Measurements from ENCODE around the gene CORO7.

Gene CORO7

GRCh38 chr16:4364196-4365013 is 52.0 kb downstream of the CORO7 start:
- no peaks in the 10 kb centered on the region for H3K9me3 ChIP-seq (ENCODE audit: control insufficient read depth, low read length)
- peaks cover 8% of the 10 kb centered on the region for H3K4me1 ChIP-seq (ENCODE audit: control insufficient read depth, insufficient read depth, low read length)
- no peak overlapping the region for H3K4me3 ChIP-seq (ENCODE audit: low read length)
- no peak overlapping the region for H3K9ac ChIP-seq (ENCODE audit: low read length)
- DNase-seq (ENCODE audit: low read depth): no peak
- no peaks in the 10 kb centered on the region for H3K36me3 ChIP-seq (ENCODE audit: control insufficient read depth, insufficient read depth, low read length, severe bottlenecking)
- no peaks in the 10 kb centered on the region for H3K27me3 ChIP-seq (replicated peaks; ENCODE audit: control insufficient read depth, insufficient read depth, low read length)

- no peaks in the 10 kb centered on the region for H3K9me3 ChIP-seq (ENCODE audit: control insufficient read depth, low read length)
- no peak overlapping the region for H3K4me3 ChIP-seq (ENCODE audit: low read length)
- H3K4me1 ChIP-seq (ENCODE audit: control insufficient read depth, insufficient read depth, low read length): no peaks in the 10 kb centered on the region
- H3K36me3 ChIP-seq (ENCODE audit: control insufficient read depth, insufficient read depth, low read length, severe bottlenecking): no peaks in the 10 kb centered on the region
- DNase-seq (ENCODE audit: low read depth): no peak
- H3K27me3 ChIP-seq (replicated peaks; ENCODE audit: control insufficient read depth, insufficient read depth, low read length): no peaks in the 10 kb centered on the region
- no peak overlapping the region for H3K9ac ChIP-seq (ENCODE audit: low read length)
These were observed 53.8 kb downstream of the CORO7 start for GRCh38 chr16:4362476-4363135.

GRCh38 chr16:4361944-4362311 is 54.5 kb downstream of the CORO7 start:
- Histone ChIP-seq H3K9ac (ENCODE audit: low read length) (no peak overlapping the region), H3K4me1 (ENCODE audit: control insufficient read depth, insufficient read depth, low read length) (no peaks in the 10 kb centered on the region), H3K4me3 (ENCODE audit: low read length) (no peak overlapping the region), H3K27me3 (replicated peaks; ENCODE audit: control insufficient read depth, insufficient read depth, low read length) (no peaks in the 10 kb centered on the region), H3K9me3 (ENCODE audit: control insufficient read depth, low read length) (no peaks in the 10 kb centered on the region), H3K36me3 (ENCODE audit: control insufficient read depth, insufficient read depth, low read length, severe bottlenecking) (no peaks in the 10 kb centered on the region)
- DNase-seq (ENCODE audit: low read depth): no peak

GRCh38 chr16:4361033-4361943 is 55.1 kb downstream of the CORO7 start:
- Histone ChIP-seq H3K4me3 (ENCODE audit: low read length) (no peak overlapping the region), H3K27me3 (replicated peaks; ENCODE audit: control insufficient read depth, insufficient read depth, low read length) (no peaks in the 10 kb centered on the region), H3K4me1 (ENCODE audit: control insufficient read depth, insufficient read depth, low read length) (no peaks in the 10 kb centered on the region), H3K9me3 (ENCODE audit: control insufficient read depth, low read length) (no peaks in the 10 kb centered on the region), H3K9ac (ENCODE audit: low read length) (no peak overlapping the region), H3K36me3 (ENCODE audit: control insufficient read depth, insufficient read depth, low read length, severe bottlenecking) (no peaks in the 10 kb centered on the region)
- no peak for DNase-seq (ENCODE audit: low read depth)

- no peak for DNase-seq (ENCODE audit: low read depth)
- Histone ChIP-seq H3K27me3 (replicated peaks; ENCODE audit: control insufficient read depth, insufficient read depth, low read length) (no peaks in the 10 kb centered on the region), H3K36me3 (ENCODE audit: control insufficient read depth, insufficient read depth, low read length, severe bottlenecking) (no peaks in the 10 kb centered on the region), H3K4me3 (ENCODE audit: low read length) (no peak overlapping the region), H3K9me3 (ENCODE audit: control insufficient read depth, low read length) (no peaks in the 10 kb centered on the region), H3K4me1 (ENCODE audit: control insufficient read depth, insufficient read depth, low read length) (no peaks in the 10 kb centered on the region), H3K9ac (ENCODE audit: low read length) (no peak overlapping the region)
These were observed 55.8 kb downstream of the CORO7 start for GRCh38 chr16:4360538-4361021.

GRCh38 chr16:4359914-4360313 is 56.5 kb downstream of the CORO7 start:
- H3K4me1 ChIP-seq (ENCODE audit: control insufficient read depth, insufficient read depth, low read length): no peaks in the 10 kb centered on the region
- no peaks in the 10 kb centered on the region for H3K9me3 ChIP-seq (ENCODE audit: control insufficient read depth, low read length)
- no peak for DNase-seq (ENCODE audit: low read depth)
- no peak overlapping the region for H3K4me3 ChIP-seq (ENCODE audit: low read length)
- H3K27me3 ChIP-seq (replicated peaks; ENCODE audit: control insufficient read depth, insufficient read depth, low read length): no peaks in the 10 kb centered on the region
- H3K36me3 ChIP-seq (ENCODE audit: control insufficient read depth, insufficient read depth, low read length, severe bottlenecking): no peaks in the 10 kb centered on the region
- H3K9ac ChIP-seq (ENCODE audit: low read length): no peak overlapping the region

- Histone ChIP-seq H3K4me3 (ENCODE audit: low read length) (no peak overlapping the region), H3K9me3 (ENCODE audit: control insufficient read depth, low read length) (no peaks in the 10 kb centered on the region), H3K27me3 (replicated peaks; ENCODE audit: control insufficient read depth, insufficient read depth, low read length) (no peaks in the 10 kb centered on the region), H3K36me3 (ENCODE audit: control insufficient read depth, insufficient read depth, low read length, severe bottlenecking) (no peaks in the 10 kb centered on the region), H3K9ac (ENCODE audit: low read length) (no peak overlapping the region), H3K4me1 (ENCODE audit: control insufficient read depth, insufficient read depth, low read length) (no peaks in the 10 kb centered on the region)
- peak; percentile 82 for DNase-seq (ENCODE audit: low read depth)
These were observed 57.4 kb downstream of the CORO7 start for GRCh38 chr16:4358831-4359561.

GRCh38 chr16:4358236-4358635 is 58.2 kb downstream of the CORO7 start:
- Histone ChIP-seq H3K9me3 (ENCODE audit: control insufficient read depth, low read length) (no peaks in the 10 kb centered on the region), H3K4me1 (ENCODE audit: control insufficient read depth, insufficient read depth, low read length) (no peaks in the 10 kb centered on the region), H3K36me3 (ENCODE audit: control insufficient read depth, insufficient read depth, low read length, severe bottlenecking) (no peaks in the 10 kb centered on the region), H3K27me3 (replicated peaks; ENCODE audit: control insufficient read depth, insufficient read depth, low read length) (no peaks in the 10 kb centered on the region), H3K4me3 (ENCODE audit: low read length) (no peak overlapping the region), H3K9ac (ENCODE audit: low read length) (no peak overlapping the region)
- DNase-seq (ENCODE audit: low read depth): no peak

- Histone ChIP-seq H3K9ac (ENCODE audit: low read length) (no peak overlapping the region), H3K4me3 (ENCODE audit: low read length) (no peak overlapping the region), H3K9me3 (ENCODE audit: control insufficient read depth, low read length) (no peaks in the 10 kb centered on the region), H3K4me1 (ENCODE audit: control insufficient read depth, insufficient read depth, low read length) (no peaks in the 10 kb centered on the region), H3K36me3 (ENCODE audit: control insufficient read depth, insufficient read depth, low read length, severe bottlenecking) (no peaks in the 10 kb centered on the region), H3K27me3 (replicated peaks; ENCODE audit: control insufficient read depth, insufficient read depth, low read length) (no peaks in the 10 kb centered on the region)
- no peak for DNase-seq (ENCODE audit: low read depth)
These were observed 59.6 kb downstream of the CORO7 start for GRCh38 chr16:4356820-4357219.

GRCh38 chr16:4354512-4355409 is 61.6 kb downstream of the CORO7 start:
- no peak for DNase-seq (ENCODE audit: low read depth)
- H3K9ac ChIP-seq (ENCODE audit: low read length): no peak overlapping the region
- H3K27me3 ChIP-seq (replicated peaks; ENCODE audit: control insufficient read depth, insufficient read depth, low read length): no peaks in the 10 kb centered on the region
- peaks cover 10% of the 10 kb centered on the region for H3K4me1 ChIP-seq (ENCODE audit: control insufficient read depth, insufficient read depth, low read length)
- no peaks in the 10 kb centered on the region for H3K9me3 ChIP-seq (ENCODE audit: control insufficient read depth, low read length)
- H3K36me3 ChIP-seq (ENCODE audit: control insufficient read depth, insufficient read depth, low read length, severe bottlenecking): no peaks in the 10 kb centered on the region
- H3K4me3 ChIP-seq (ENCODE audit: low read length): no peak overlapping the region

All from adipocyte (in vitro differentiated cells).